Mesothelial cell of epicardium (in vitro differentiated cells): ENCODE data around the gene PFDN2. TPM values are rescaled to one million over a fixed set of nuclear protein-coding genes. Genes with fewer than 3 reads are reported as not detected.

Experiments
- DNase-seq, 2 experiments: peaks; one replicate each; pipeline ENCODE4 v3.0.0; 2021; ENCODE audit warnings: low spot score in 2 of 2; ENCODE audit not compliant: unreplicated experiment in 2 of 2
- H3K27ac Mint-ChIP-seq: 2 replicates; pipeline ENCODE4 v1.8.0; 2021; ENCODE audit warnings: mixed read lengths
- H3K27me3 Mint-ChIP-seq: 2 replicates; pipeline ENCODE4 v1.8.0; 2021; ENCODE audit warnings: low read depth, mixed read lengths
- H3K36me3 Mint-ChIP-seq: 2 replicates; pipeline ENCODE4 v1.8.0; 2021; ENCODE audit warnings: mixed read lengths
- H3K4me1 Mint-ChIP-seq: 2 replicates; pipeline ENCODE4 v1.8.0; 2021; ENCODE audit warnings: mixed read lengths
- H3K4me3 Mint-ChIP-seq: 2 replicates; pipeline ENCODE4 v1.8.0; 2021; ENCODE audit warnings: mild to moderate bottlenecking, moderate library complexity, mixed read lengths
- H3K9me3 Mint-ChIP-seq: 2 replicates; pipeline ENCODE4 v1.8.0; 2021; ENCODE audit warnings: mixed read lengths
- CTCF ChIP-seq: fragments of 200-600 bp; sonication (generic); IDR thresholded peaks from one replicate; pipeline ENCODE4 v1.5.0; 2021; ENCODE audit warnings: antibody characterized with exemption; ENCODE audit not compliant: unreplicated experiment
- total RNA-seq: library from RNA; stranded (reverse); gene quantifications from 3 replicates; pipeline ENCODE4 v1.2.1, GENCODE V29; 2021

PFDN2 gene
- total RNA-seq, 1 donor from 2014 or later, result 49.7 TPM

- peaks cover 49% of the 10 kb centered on the region for H3K4me1 Mint-ChIP-seq
- peaks cover 14% of the 10 kb centered on the region for H3K36me3 Mint-ChIP-seq
- peak overlapping the region; percentile 17 for H3K27ac Mint-ChIP-seq
- no peaks in the 10 kb centered on the region for H3K9me3 Mint-ChIP-seq
- H3K27me3 Mint-ChIP-seq, result no peaks in the 10 kb centered on the region
- no peak overlapping the region for H3K4me3 Mint-ChIP-seq
- no peak for TF ChIP-seq CTCF
- DNase-seq, result no peak
These were observed 36.3 kb downstream of the PFDN2 start for GRCh38 chr1:161081519-161081918.

- Mint-ChIP-seq H3K36me3 (peaks cover 15% of the 10 kb centered on the region), H3K27ac (peak overlapping the region; percentile 45)
- no peak for DNase-seq
These were observed 37.1 kb downstream of the PFDN2 start for GRCh38 chr1:161080441-161081405.

GRCh38 chr1:161079436-161080110 lies 38.3 kb downstream of the PFDN2 start:
- Mint-ChIP-seq H3K9me3 (no peaks in the 10 kb centered on the region), H3K4me3 (no peak overlapping the region), H3K36me3 (peaks cover 15% of the 10 kb centered on the region), H3K27me3 (no peaks in the 10 kb centered on the region), H3K4me1 (peaks cover 35% of the 10 kb centered on the region), H3K27ac (no peak overlapping the region)
- TF ChIP-seq CTCF, result no peak
- DNase-seq, result no peak

More at GRCh38 chr1:161080441-161081405, 37.1 kb downstream of the PFDN2 start:
- Mint-ChIP-seq H3K27me3 (no peaks in the 10 kb centered on the region), H3K4me1 (peaks cover 41% of the 10 kb centered on the region), H3K4me3 (no peak overlapping the region), H3K9me3 (no peaks in the 10 kb centered on the region)
- TF ChIP-seq CTCF, result no peak

GRCh38 chr1:161077426-161077825 lies 40.4 kb downstream of the PFDN2 start:
- no peaks in the 10 kb centered on the region for H3K27me3 Mint-ChIP-seq
- H3K4me3 Mint-ChIP-seq, result no peak overlapping the region
- DNase-seq, result no peak
- peaks cover 15% of the 10 kb centered on the region for H3K36me3 Mint-ChIP-seq
- no peak for TF ChIP-seq CTCF
- H3K9me3 Mint-ChIP-seq, result no peaks in the 10 kb centered on the region
- H3K4me1 Mint-ChIP-seq, result peaks cover 18% of the 10 kb centered on the region
- H3K27ac Mint-ChIP-seq, result no peak overlapping the region

- Mint-ChIP-seq H3K36me3 (peaks cover 15% of the 10 kb centered on the region), H3K27ac (no peak overlapping the region), H3K9me3 (no peaks in the 10 kb centered on the region), H3K4me3 (no peak overlapping the region), H3K4me1 (peaks cover 14% of the 10 kb centered on the region), H3K27me3 (no peaks in the 10 kb centered on the region)
- DNase-seq, result no peak
- no peak for TF ChIP-seq CTCF
These were observed 41.4 kb downstream of the PFDN2 start for GRCh38 chr1:161076410-161076809.
